CD14-positive monocyte (primary cell): ENCODE measurements around the gene USP25. TPM values are rescaled to one million over a fixed set of nuclear protein-coding genes. Genes with fewer than 3 reads are reported as not detected.

ENCODE experiments used
- DNase-seq, 3 donors: peaks; one replicate each; pipeline ENCODE4 v3.0.0-alpha.2; 2011 to 2022
- H2AFZ ChIP-seq: 2 replicates; pipeline ENCODE4 v1.6.0; 2012; ENCODE audit warnings: mild to moderate bottlenecking, low read depth, low read length, inconsistent platforms; ENCODE audit not compliant: insufficient read depth, poor library complexity, severe bottlenecking
- H3K27ac ChIP-seq, 2 donors: 1 replicate in 1 of 2; 2 replicates in 1 of 2; pipeline ENCODE4 v1.5.1; 2012 to 2013; ENCODE audit warnings: low read length in 2 of 2, control low read depth in 1 of 2, inconsistent platforms in 1 of 2, low read depth in 1 of 2, mild to moderate bottlenecking in 1 of 2
- H3K27me3 ChIP-seq, 2 donors: one replicate each; pipeline versions ENCODE4 v1.6.0 to v1.6.1; 2011 to 2013; ENCODE audit warnings: low read length in 2 of 2; ENCODE audit not compliant: control insufficient read depth in 2 of 2, insufficient read depth in 2 of 2
- H3K36me3 ChIP-seq, 2 donors: replicated peaks in 1 of 2; 1 replicate in 1 of 2; 2 replicates in 1 of 2; pipeline versions ENCODE4 v1.5.1 to v1.6.1; 2012 to 2013; ENCODE audit warnings: low read length in 2 of 2, control low read depth in 1 of 2, inconsistent platforms in 1 of 2, mild to moderate bottlenecking in 1 of 2; ENCODE audit not compliant: insufficient read depth in 2 of 2, control insufficient read depth in 1 of 2
- H3K4me1 ChIP-seq, 2 donors: 1 replicate in 1 of 2; 2 replicates in 1 of 2; pipeline versions ENCODE4 v1.5.1 to v1.6.1; 2012 to 2013; ENCODE audit warnings: low read length in 2 of 2, control low read depth in 1 of 2, inconsistent platforms in 1 of 2, mild to moderate bottlenecking in 1 of 2, moderate library complexity in 1 of 2; ENCODE audit not compliant: insufficient read depth in 2 of 2, control insufficient read depth in 1 of 2
- H3K4me2 ChIP-seq: replicated peaks from 2 replicates; pipeline ENCODE3; 2012; ENCODE audit warnings: low read length, moderate library complexity, mild to moderate bottlenecking; ENCODE audit not compliant: poor library complexity, severe bottlenecking; ENCODE audit errors: extremely low read depth
- H3K4me3 ChIP-seq, 3 experiments: fragments of 200-600 bp in 1 of 3; sonication (generic) in 1 of 3; replicated peaks in 1 of 3; 1 replicate in 2 of 3; 2 replicates in 1 of 3; pipeline ENCODE4 v1.5.1; 2011 to 2013; ENCODE audit warnings: low read length in 3 of 3, mild to moderate bottlenecking in 3 of 3, control low read depth in 2 of 3, low read depth in 2 of 3, inconsistent platforms in 1 of 3, moderate library complexity in 1 of 3
- H3K79me2 ChIP-seq: 2 replicates; pipeline ENCODE4 v1.6.0; 2012; ENCODE audit warnings: mild to moderate bottlenecking, control low read depth, inconsistent platforms, low read length, moderate library complexity; ENCODE audit not compliant: insufficient read depth
- H3K9ac ChIP-seq: 2 replicates; pipeline ENCODE4 v1.6.0; 2017; ENCODE audit warnings: low read length, mild to moderate bottlenecking; ENCODE audit not compliant: insufficient read depth, poor library complexity, severe bottlenecking
- H3K9me3 ChIP-seq, 2 donors: replicated peaks in 1 of 2; 1 replicate in 1 of 2; 2 replicates in 1 of 2; pipeline versions ENCODE4 v1.5.1 to v1.6.1; 2012 to 2013; ENCODE audit warnings: low read length in 2 of 2, control low read depth in 1 of 2; ENCODE audit not compliant: control insufficient read depth in 1 of 2, insufficient read depth in 1 of 2
- H4K20me1 ChIP-seq: 2 replicates; pipeline ENCODE4 v1.6.0; 2012; ENCODE audit warnings: mild to moderate bottlenecking, low read length, control low read depth, moderate library complexity; ENCODE audit not compliant: insufficient read depth
- H3K27ac Mint-ChIP-seq, 7 donors: one replicate each; pipeline ENCODE4 v1.8.0; 2020; ENCODE audit warnings: mild to moderate bottlenecking in 7 of 7, mixed read lengths in 7 of 7, moderate library complexity in 6 of 7, inconsistent platforms in 2 of 7
- H3K27me3 Mint-ChIP-seq, 3 donors: one replicate each; pipeline ENCODE4 v1.8.0; 2021 to 2022; ENCODE audit warnings: low read depth in 3 of 3, mild to moderate bottlenecking in 3 of 3, mixed read lengths in 3 of 3, moderate library complexity in 3 of 3, inconsistent platforms in 1 of 3
- H3K36me3 Mint-ChIP-seq, 2 donors: one replicate each; pipeline ENCODE4 v1.8.0; 2020; ENCODE audit warnings: mixed read lengths in 2 of 2, inconsistent platforms in 1 of 2, mild to moderate bottlenecking in 1 of 2
- H3K4me1 Mint-ChIP-seq: one replicate; pipeline ENCODE4 v1.8.0; 2020; ENCODE audit warnings: mild to moderate bottlenecking, mixed read lengths
- H3K4me3 Mint-ChIP-seq, 2 donors: one replicate each; pipeline ENCODE4 v1.8.0; 2020; ENCODE audit warnings: mild to moderate bottlenecking in 2 of 2, mixed read lengths in 2 of 2, moderate library complexity in 1 of 2
- H3K9me3 Mint-ChIP-seq, 7 donors: one replicate each; pipeline ENCODE4 v1.8.0; 2020 to 2022; ENCODE audit warnings: mixed read lengths in 7 of 7, mild to moderate bottlenecking in 6 of 7, moderate library complexity in 6 of 7, inconsistent platforms in 2 of 7
- WGBS: methylation state at CpG from one replicate; pipeline ENCODE4 v1.1.5; 2013; ENCODE audit warnings: missing lambda C conversion rate; ENCODE audit not compliant: insufficient coverage; 5-methylcytosine and 5-hydroxymethylcytosine counted together
- intact Hi-C, 2 donors: fragments of 100-400 bp; cut with micrococcal nuclease; formaldehyde crosslinking; loops; one replicate each; pipeline versions ENCODE4 v1.15.0 to v1.15.1; 2023
- polyA plus RNA-seq, 3 donors: library from polyadenylated mRNA; depleted of rRNA in 1 of 3; unstranded in 2 of 3; stranded (reverse) in 1 of 3; fragments of 300-500 nt in 2 of 3; fragments of >200 nt in 1 of 3; fragmentation: Illumina TruSeq in 2 of 3; gene quantifications; 1 replicate in 2 of 3; 2 replicates in 1 of 3; pipeline ENCODE4 v1.2.3, GENCODE V29; 2012 to 2021
- TF ChIP-seq, protein P1 (sequence below): fragments of 200-600 bp; IDR thresholded peaks from one replicate; pipeline ENCODE4 v1.8.0; 2022; ENCODE audit warnings: antibody characterized with exemption, mild to moderate bottlenecking

Gene USP25
- polyA plus RNA-seq, 3 donors, result 7.2 to 15.6 (median 9.6) TPM

GRCh38 chr21:15801352-15801863 lies 71.6 kb downstream of the USP25 start:
- intact Hi-C loops, result no loop called here

DNA sequence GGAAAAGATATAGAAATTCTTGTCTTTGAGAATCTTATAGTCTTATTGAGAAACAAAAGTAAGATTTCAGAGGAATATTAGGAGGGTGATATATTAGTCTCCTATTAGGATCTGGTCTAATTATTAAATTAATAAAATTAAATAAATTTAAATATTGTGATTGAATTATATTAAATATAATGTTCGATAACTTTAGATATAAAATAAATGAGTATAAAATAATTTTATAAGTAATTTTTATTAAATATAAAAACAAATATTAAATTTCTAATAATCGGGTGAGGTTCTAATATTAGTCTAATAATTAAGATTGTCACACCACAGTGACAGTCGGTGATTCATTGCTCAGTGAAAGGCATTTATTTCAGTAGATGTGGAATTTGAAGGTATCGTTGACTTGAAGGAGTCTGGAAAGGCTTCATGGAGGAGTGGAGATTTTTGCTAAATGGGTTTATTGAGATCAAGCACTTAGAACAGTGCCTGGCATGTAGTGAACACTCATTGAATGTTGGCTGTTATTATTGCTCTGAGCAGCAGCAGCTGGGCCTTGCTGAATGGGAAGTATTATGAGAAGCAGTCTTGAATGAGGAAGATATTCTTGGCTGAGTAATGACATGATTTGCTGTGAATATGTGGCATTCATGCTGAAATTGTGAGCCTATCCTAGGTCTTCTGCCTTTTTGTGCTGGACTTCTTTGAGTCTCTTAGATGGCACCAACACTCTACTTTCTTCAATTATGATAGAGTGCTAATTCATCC lies 74.6 kb downstream of the USP25 start:
- Histone ChIP-seq H3K27me3 (no peaks in the 10 kb centered on the region), H4K20me1 (peaks cover 47% of the 10 kb centered on the region), H3K79me2 (peaks cover 11% of the 10 kb centered on the region), H2AFZ (no peak overlapping the region), H3K9me3 (no peaks in the 10 kb centered on the region), H3K4me1 (peaks cover under 1% of the 10 kb centered on the region in 2 donors), H3K36me3 (peaks cover 18 to 63% of the 10 kb centered on the region in 2 donors), H3K27ac (peak overlapping the region in 1 of 2 donors; percentile 47), H3K4me2 (no peak overlapping the region), H3K4me3 (no peak overlapping the region), H3K9ac (no peak overlapping the region)
- Mint-ChIP-seq H3K27me3 (no peaks in the 10 kb centered on the region), H3K27ac (peak overlapping the region in 1 of 7 donors; percentile 10), H3K9me3 (no peaks in the 10 kb centered on the region), H3K4me1 (peaks cover 7% of the 10 kb centered on the region), H3K4me3 (no peak overlapping the region), H3K36me3 (peaks cover 38 to 60% of the 10 kb centered on the region in 2 donors)
- peak in 2 of 3 donors; percentile 3 to 5 for DNase-seq
- intact Hi-C loops, result no loop called here
- WGBS, result 100% methylated on average over 2 of the region's 4 CpGs
- TF ChIP-seq, protein P1, sequence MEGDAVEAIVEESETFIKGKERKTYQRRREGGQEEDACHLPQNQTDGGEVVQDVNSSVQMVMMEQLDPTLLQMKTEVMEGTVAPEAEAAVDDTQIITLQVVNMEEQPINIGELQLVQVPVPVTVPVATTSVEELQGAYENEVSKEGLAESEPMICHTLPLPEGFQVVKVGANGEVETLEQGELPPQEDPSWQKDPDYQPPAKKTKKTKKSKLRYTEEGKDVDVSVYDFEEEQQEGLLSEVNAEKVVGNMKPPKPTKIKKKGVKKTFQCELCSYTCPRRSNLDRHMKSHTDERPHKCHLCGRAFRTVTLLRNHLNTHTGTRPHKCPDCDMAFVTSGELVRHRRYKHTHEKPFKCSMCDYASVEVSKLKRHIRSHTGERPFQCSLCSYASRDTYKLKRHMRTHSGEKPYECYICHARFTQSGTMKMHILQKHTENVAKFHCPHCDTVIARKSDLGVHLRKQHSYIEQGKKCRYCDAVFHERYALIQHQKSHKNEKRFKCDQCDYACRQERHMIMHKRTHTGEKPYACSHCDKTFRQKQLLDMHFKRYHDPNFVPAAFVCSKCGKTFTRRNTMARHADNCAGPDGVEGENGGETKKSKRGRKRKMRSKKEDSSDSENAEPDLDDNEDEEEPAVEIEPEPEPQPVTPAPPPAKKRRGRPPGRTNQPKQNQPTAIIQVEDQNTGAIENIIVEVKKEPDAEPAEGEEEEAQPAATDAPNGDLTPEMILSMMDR, result no peak

More at GRCh38 chr21:15801352-15801863, 71.6 kb downstream of the USP25 start:
- Mint-ChIP-seq H3K9me3 (no peaks in the 10 kb centered on the region), H3K4me1 (peaks cover 5% of the 10 kb centered on the region), H3K36me3 (peaks cover 42 to 56% of the 10 kb centered on the region in 2 donors), H3K4me3 (no peak overlapping the region), H3K27ac (no peak overlapping the region), H3K27me3 (no peaks in the 10 kb centered on the region)
- peaks cover 65% of the 10 kb centered on the region for H4K20me1 ChIP-seq
- no peaks in the 10 kb centered on the region for H3K27me3 ChIP-seq
- no peaks in the 10 kb centered on the region for H3K4me1 ChIP-seq
- no peak overlapping the region for H3K4me2 ChIP-seq
- H3K36me3 ChIP-seq, result peaks cover 27 to 63% of the 10 kb centered on the region in 2 donors
- no peak overlapping the region for H3K9ac ChIP-seq
- no peak for DNase-seq
- H3K79me2 ChIP-seq, result peaks cover 2% of the 10 kb centered on the region
- WGBS, result no CpG with 5 or more reads among the region's 3 CpGs
- no peak overlapping the region for H3K27ac ChIP-seq
- TF ChIP-seq, protein P1, result no peak
- H2AFZ ChIP-seq, result no peak overlapping the region
- no peaks in the 10 kb centered on the region for H3K9me3 ChIP-seq
- no peak overlapping the region for H3K4me3 ChIP-seq
